ENCODE measurements around the gene GOLGA6L4. TPM values are rescaled to one million over a fixed set of nuclear protein-coding genes. Genes with fewer than 3 reads are reported as not detected.
"Not testable (repeated sequence)": the region's sequence is repeated elsewhere in the genome, so short reads cannot be mapped to it uniquely, and the experiment has no call there.

The GOLGA6L4 gene

DNA sequence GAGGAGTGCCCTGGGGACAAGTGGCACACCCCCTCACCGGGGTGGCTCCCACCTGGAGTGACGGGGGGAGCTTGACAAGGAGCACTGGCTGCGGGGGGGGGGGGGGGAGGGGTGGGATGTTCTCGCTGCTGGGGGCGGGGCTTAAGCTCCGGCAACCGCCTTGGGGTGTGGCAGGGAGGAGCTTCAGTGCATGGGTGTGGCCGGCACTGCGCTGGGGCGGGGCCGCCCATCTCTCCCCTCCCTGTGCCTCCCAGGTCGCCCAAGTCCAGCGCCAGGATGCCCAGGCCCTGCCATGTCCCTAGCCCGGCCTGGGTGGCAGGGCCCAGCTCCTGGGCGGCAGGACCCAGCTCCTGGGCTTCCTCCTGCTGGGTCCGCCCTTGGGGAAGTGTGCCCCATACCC, 35.7 kb upstream of the GOLGA6L4 start:
- WGBS, 2 donors (ENCODE audit: extremely low coverage in 2 of 2, insufficient read length in 2 of 2, insufficient replicate concordance in 1 of 2), result no CpG with 5 or more reads among the region's 16 CpGs
- H3K9ac ChIP-seq (ENCODE audit: low read depth, low read length, poor library complexity); H3K27me3 ChIP-seq (ENCODE audit: control insufficient read depth in 3 of 3, insufficient read depth in 3 of 3, low read depth in 1 of 3, low read length in 3 of 3); H3K4me2 ChIP-seq (ENCODE audit: insufficient read depth, low read length, poor library complexity, severe bottlenecking); H2AFZ ChIP-seq (ENCODE audit: low read length); H2BK12ac ChIP-seq (ENCODE audit: low read length); H3K79me1 ChIP-seq (ENCODE audit: low read depth, low read length); H3K4me1 ChIP-seq (ENCODE audit: control insufficient read depth in 2 of 2, insufficient read depth in 1 of 2, low read depth in 1 of 2, low read length in 2 of 2); H2BK120ac ChIP-seq (ENCODE audit: low read depth, low read length); H3K14ac ChIP-seq (ENCODE audit: low read length); H4K8ac ChIP-seq (ENCODE audit: low read depth, low read length); H3K4me3 ChIP-seq (ENCODE audit: low read length in 2 of 2); H3K23ac ChIP-seq (ENCODE audit: low read depth, low read length, poor library complexity); H4K91ac ChIP-seq (ENCODE audit: low read depth, low read length, poor library complexity); H2AK5ac ChIP-seq (ENCODE audit: low read depth, low read length); DNase-seq (ENCODE audit: low spot score); H3K36me3 ChIP-seq (replicated peaks in 1 of 2; ENCODE audit: control insufficient read depth in 2 of 2, insufficient read depth in 2 of 2, low read length in 2 of 2); H3K4ac ChIP-seq (ENCODE audit: low read length); H2BK5ac ChIP-seq (ENCODE audit: low read length); H3K18ac ChIP-seq (ENCODE audit: low read length); H3K9me3 ChIP-seq (replicated peaks in 1 of 2; ENCODE audit: control insufficient read depth in 2 of 2, insufficient read depth in 1 of 2, low read depth in 1 of 2, low read length in 2 of 2); H2BK15ac ChIP-seq (ENCODE audit: low read length); H3K27ac ChIP-seq (replicated peaks; ENCODE audit: low read length): not testable (repeated sequence)

DNA sequence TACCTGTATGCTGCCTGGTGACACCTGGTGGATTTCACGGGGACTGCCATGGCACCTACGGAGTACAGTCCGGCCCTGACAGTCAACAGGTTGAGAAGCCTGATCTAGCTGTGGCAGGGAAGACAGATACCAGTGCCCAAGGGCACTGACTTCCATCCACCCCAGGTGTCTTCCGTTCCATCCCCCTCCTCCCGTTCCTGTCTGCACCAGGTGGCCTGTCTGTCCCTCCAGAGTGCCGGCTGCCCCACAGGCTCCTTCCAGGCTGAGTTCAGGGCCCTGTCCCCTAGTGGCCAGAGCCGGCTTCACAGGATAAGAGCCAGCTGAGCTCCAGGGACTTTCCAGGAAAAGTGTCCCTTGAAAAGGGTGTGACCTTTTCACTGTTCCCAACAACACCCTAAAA, 10.9 kb downstream of the GOLGA6L4 start:
- H3K4me3 ChIP-seq (ENCODE audit: low read length in 2 of 2); H2BK15ac ChIP-seq (ENCODE audit: low read length); H3K4me1 ChIP-seq (ENCODE audit: control insufficient read depth in 2 of 2, insufficient read depth in 1 of 2, low read depth in 1 of 2, low read length in 2 of 2); H3K9me3 ChIP-seq (replicated peaks in 1 of 2; ENCODE audit: control insufficient read depth in 2 of 2, insufficient read depth in 1 of 2, low read depth in 1 of 2, low read length in 2 of 2); H4K91ac ChIP-seq (ENCODE audit: low read depth, low read length, poor library complexity); H4K8ac ChIP-seq (ENCODE audit: low read depth, low read length); H3K9ac ChIP-seq (ENCODE audit: low read depth, low read length, poor library complexity); H3K18ac ChIP-seq (ENCODE audit: low read length); H3K27ac ChIP-seq (replicated peaks; ENCODE audit: low read length); H2BK12ac ChIP-seq (ENCODE audit: low read length); DNase-seq (ENCODE audit: low spot score); H3K27me3 ChIP-seq (ENCODE audit: control insufficient read depth in 3 of 3, insufficient read depth in 3 of 3, low read depth in 1 of 3, low read length in 3 of 3); H2AK5ac ChIP-seq (ENCODE audit: low read depth, low read length); H3K79me1 ChIP-seq (ENCODE audit: low read depth, low read length); H3K36me3 ChIP-seq (replicated peaks in 1 of 2; ENCODE audit: control insufficient read depth in 2 of 2, insufficient read depth in 2 of 2, low read length in 2 of 2); H2AFZ ChIP-seq (ENCODE audit: low read length); H3K4me2 ChIP-seq (ENCODE audit: insufficient read depth, low read length, poor library complexity, severe bottlenecking); H2BK5ac ChIP-seq (ENCODE audit: low read length); H3K23ac ChIP-seq (ENCODE audit: low read depth, low read length, poor library complexity); H2BK120ac ChIP-seq (ENCODE audit: low read depth, low read length); H3K14ac ChIP-seq (ENCODE audit: low read length); H3K4ac ChIP-seq (ENCODE audit: low read length): not testable (repeated sequence)
- no CpG with 5 or more reads among the region's 7 CpGs for WGBS, 2 donors (ENCODE audit: extremely low coverage in 2 of 2, insufficient read length in 2 of 2, insufficient replicate concordance in 1 of 2)

Small RNA genes within 50 kb of the gene (small RNA-seq; reads per million reads assigned to genes)
- gene RN7SL331P (ENCODE audit: insufficient read depth) (not detected), gene UBE2Q2P8 (ENCODE audit: insufficient read depth) (not detected)

Measured in neuronal stem cell (in vitro differentiated cells).